H9 (cell line): ENCODE measurements around the gene DUOXA2. TPM values are rescaled to one million over a fixed set of nuclear protein-coding genes. Genes with fewer than 3 reads are reported as not detected.
"Not testable (repeated sequence)": the region's sequence is repeated elsewhere in the genome, so short reads cannot be mapped to it uniquely, and the experiment has no call there.

ENCODE experiments used
- DNase-seq: peaks from one replicate; pipeline ENCODE4 v3.0.0-alpha.2; 2017
- H2AFZ ChIP-seq: one replicate; pipeline ENCODE4 v1.6.1; 2013; ENCODE audit warnings: mild to moderate bottlenecking, low read length, control low read depth, moderate library complexity
- H2AK5ac ChIP-seq: 2 replicates; pipeline ENCODE4 v1.6.1; 2013; ENCODE audit warnings: low read length, control low read depth, mixed read lengths; ENCODE audit not compliant: insufficient read length
- H2BK120ac ChIP-seq: one replicate; pipeline ENCODE4 v1.6.1; 2013; ENCODE audit warnings: low read depth, mild to moderate bottlenecking, low read length, control low read depth, inconsistent platforms; ENCODE audit not compliant: poor library complexity, severe bottlenecking
- H2BK12ac ChIP-seq: 2 replicates; pipeline ENCODE4 v1.6.1; 2013; ENCODE audit warnings: low read length, control low read depth, mixed read lengths, low read depth; ENCODE audit not compliant: insufficient read length
- H2BK15ac ChIP-seq: 2 replicates; pipeline ENCODE4 v1.6.1; 2013; ENCODE audit warnings: low read depth, low read length, control low read depth
- H2BK20ac ChIP-seq: one replicate; pipeline ENCODE4 v1.6.1; 2013; ENCODE audit warnings: low read depth, mild to moderate bottlenecking, low read length, control low read depth, inconsistent platforms; ENCODE audit not compliant: poor library complexity, severe bottlenecking
- H2BK5ac ChIP-seq: 2 replicates; pipeline ENCODE4 v1.6.1; 2013; ENCODE audit warnings: low read length, control low read depth, mixed read lengths; ENCODE audit not compliant: insufficient read length
- H3K14ac ChIP-seq: 2 replicates; pipeline ENCODE4 v1.6.1; 2013; ENCODE audit warnings: low read length, control low read depth; ENCODE audit not compliant: insufficient read depth
- H3K18ac ChIP-seq: 2 replicates; pipeline ENCODE4 v1.6.1; 2013; ENCODE audit warnings: low read depth, mild to moderate bottlenecking, mixed read lengths, low read length, control low read depth; ENCODE audit not compliant: insufficient read length
- H3K23ac ChIP-seq: 2 replicates; pipeline ENCODE4 v1.6.1; 2013; ENCODE audit warnings: low read length, control low read depth, mixed read lengths, low read depth; ENCODE audit not compliant: insufficient read length
- H3K23me2 ChIP-seq: 2 replicates; pipeline ENCODE4 v1.6.1; 2013; ENCODE audit warnings: low read depth, mild to moderate bottlenecking, mixed read lengths, low read length, control low read depth; ENCODE audit not compliant: insufficient read length, poor library complexity, severe bottlenecking
- H3K27ac ChIP-seq: 2 replicates; pipeline ENCODE4 v1.5.1; 2013; ENCODE audit warnings: low read length, control low read depth, mixed read lengths, low read depth; ENCODE audit not compliant: insufficient read length
- H3K27me3 ChIP-seq: 2 replicates; pipeline ENCODE4 v1.6.1; 2013; ENCODE audit warnings: low read length, control low read depth, inconsistent platforms; ENCODE audit not compliant: insufficient read depth
- H3K4ac ChIP-seq: 2 replicates; pipeline ENCODE4 v1.6.1; 2013; ENCODE audit warnings: low read depth, mild to moderate bottlenecking, control low read depth, inconsistent platforms, low read length, moderate library complexity
- H3K4me1 ChIP-seq: 2 replicates; pipeline ENCODE4 v1.6.1; 2013; ENCODE audit warnings: low read length, control low read depth, inconsistent platforms; ENCODE audit not compliant: insufficient read depth
- H3K4me2 ChIP-seq: 2 replicates; pipeline ENCODE4 v1.6.1; 2013; ENCODE audit warnings: low read length, control low read depth, mixed read lengths; ENCODE audit not compliant: insufficient read length, insufficient read depth
- H3K56ac ChIP-seq: 2 replicates; pipeline ENCODE4 v1.6.1; 2013; ENCODE audit warnings: low read depth, mild to moderate bottlenecking, mixed read lengths, low read length, control low read depth; ENCODE audit not compliant: insufficient read length
- H3K79me1 ChIP-seq: 2 replicates; pipeline ENCODE4 v1.6.1; 2013; ENCODE audit warnings: low read depth, mild to moderate bottlenecking, moderate library complexity, low read length, control low read depth, inconsistent platforms; ENCODE audit not compliant: insufficient read depth, poor library complexity, severe bottlenecking
- H3K79me2 ChIP-seq: 2 replicates; pipeline ENCODE4 v1.6.1; 2013; ENCODE audit warnings: low read length, control low read depth, inconsistent platforms; ENCODE audit not compliant: insufficient read depth
- H3K9ac ChIP-seq: 2 replicates; pipeline ENCODE4 v1.6.1; 2013; ENCODE audit warnings: low read length, control low read depth, mixed read lengths; ENCODE audit not compliant: insufficient read length; ENCODE audit errors: extremely low read depth
- H3K9me3 ChIP-seq: one replicate; pipeline ENCODE4 v1.6.1; 2013; ENCODE audit warnings: low read depth, low read length, inconsistent platforms; ENCODE audit not compliant: control insufficient read depth
- H3T11ph ChIP-seq: one replicate; pipeline ENCODE4 v1.6.1; 2013; ENCODE audit warnings: mild to moderate bottlenecking, low read length, control low read depth, inconsistent platforms
- H4K20me1 ChIP-seq: one replicate; pipeline ENCODE4 v1.6.1; 2013; ENCODE audit not compliant: control insufficient read depth, insufficient read length, insufficient read depth
- H4K5ac ChIP-seq: 2 replicates; pipeline ENCODE4 v1.6.1; 2013; ENCODE audit warnings: low read depth, mild to moderate bottlenecking, mixed read lengths, low read length, control low read depth; ENCODE audit not compliant: insufficient read length
- H4K8ac ChIP-seq: replicated peaks from 2 replicates; pipeline ENCODE4 v1.6.1; 2013; ENCODE audit warnings: low read length, control low read depth, mixed read lengths, low read depth; ENCODE audit not compliant: insufficient read length
- H4K91ac ChIP-seq: 2 replicates; pipeline ENCODE4 v1.6.1; 2013; ENCODE audit warnings: low read depth, mild to moderate bottlenecking, moderate library complexity, mixed read lengths, low read length, control low read depth; ENCODE audit not compliant: insufficient read length
- H3K27ac Mint-ChIP-seq, 3 experiments: 2 replicates in 2 of 3; 3 replicates in 1 of 3; pipeline ENCODE4 v1.8.0; 2020 to 2021; ENCODE audit warnings: mixed read lengths in 3 of 3, mild to moderate bottlenecking in 1 of 3, moderate library complexity in 1 of 3
- H3K27me3 Mint-ChIP-seq: 2 replicates; pipeline ENCODE4 v1.8.0; 2021; ENCODE audit warnings: low read depth, mild to moderate bottlenecking, moderate library complexity, mixed read lengths
- H3K36me3 Mint-ChIP-seq, 3 experiments: 2 replicates in 2 of 3; 3 replicates in 1 of 3; pipeline ENCODE4 v1.8.0; 2020 to 2021; ENCODE audit warnings: low read depth in 3 of 3, mixed read lengths in 3 of 3; ENCODE audit not compliant: insufficient read depth in 1 of 3
- H3K4me1 Mint-ChIP-seq, 2 experiments: 2 replicates each; pipeline ENCODE4 v1.8.0; 2020; ENCODE audit warnings: mixed read lengths in 2 of 2
- H3K4me3 Mint-ChIP-seq, 2 experiments: 2 replicates in 1 of 2; 3 replicates in 1 of 2; pipeline ENCODE4 v1.8.0; 2020 to 2021; ENCODE audit warnings: mild to moderate bottlenecking in 2 of 2, mixed read lengths in 2 of 2, moderate library complexity in 1 of 2
- H3K9me3 Mint-ChIP-seq, 2 experiments: 2 replicates in 1 of 2; 3 replicates in 1 of 2; pipeline ENCODE4 v1.8.0; 2020; ENCODE audit warnings: mild to moderate bottlenecking in 2 of 2, mixed read lengths in 2 of 2, moderate library complexity in 1 of 2
- WGBS: extraction: QIAGEN DNeasy Blood & Tissue Kit; methylation state at CpG from one replicate; pipeline ENCODE4 v1.1.7; 2013; ENCODE audit warnings: missing lambda C conversion rate, low lambda C conversion rate, mixed read lengths; ENCODE audit not compliant: insufficient read length; ENCODE audit errors: extremely low coverage; 5-methylcytosine and 5-hydroxymethylcytosine counted together
- total RNA-seq: library from RNA; stranded (reverse); gene quantifications from 2 replicates; pipeline ENCODE4 v1.2.1, GENCODE V29; 2021

Gene DUOXA2
- total RNA-seq, 1 experiment from 2014 or later, result not detected

GRCh38 chr15:45082412-45082811, 31.7 kb upstream of the DUOXA2 start:
- DNase-seq, result not testable (repeated sequence)

More at GRCh38 chr15:45082412-45082811, 31.7 kb upstream of the DUOXA2 start:
- H3K9me3 Mint-ChIP-seq, H2BK120ac ChIP-seq, H2AFZ ChIP-seq, H3K23ac ChIP-seq, H3K23me2 ChIP-seq, H2BK5ac ChIP-seq, H3K9ac ChIP-seq, H3K36me3 Mint-ChIP-seq, H3K4me3 Mint-ChIP-seq, H3K79me1 ChIP-seq, H4K91ac ChIP-seq, H3K56ac ChIP-seq, H2AK5ac ChIP-seq, H3K4me1 Mint-ChIP-seq, H3K14ac ChIP-seq, H3K27me3 ChIP-seq, H3K9me3 ChIP-seq, H3K27ac Mint-ChIP-seq, H3T11ph ChIP-seq, H2BK15ac ChIP-seq, H2BK12ac ChIP-seq, H4K20me1 ChIP-seq, H4K8ac ChIP-seq, H3K27ac ChIP-seq, H3K79me2 ChIP-seq, H3K18ac ChIP-seq, H3K27me3 Mint-ChIP-seq, H2BK20ac ChIP-seq, H4K5ac ChIP-seq, H3K4me1 ChIP-seq, H3K4ac ChIP-seq, H3K4me2 ChIP-seq: not testable (repeated sequence)
- no CpG with 5 or more reads among the region's 10 CpGs for WGBS
